HS-27A (cell line): ENCODE measurements around the gene HOXB5.

ENCODE experiments used
- DNase-seq: peaks from one replicate; pipeline ENCODE4 v3.0.0-alpha.2; 2012; ENCODE audit warnings: low read depth, missing footprints

The HOXB5 gene

GRCh38 chr17:48559122-48559839 lies 34.3 kb downstream of the HOXB5 start:
- DNase-seq = no peak

GRCh38 chr17:48558831-48559121 lies 34.8 kb downstream of the HOXB5 start:
- no peak for DNase-seq

GRCh38 chr17:48558057-48558830 lies 35.3 kb downstream of the HOXB5 start:
- no peak for DNase-seq

GRCh38 chr17:48556576-48557401 lies 36.8 kb downstream of the HOXB5 start:
- DNase-seq = no peak

GRCh38 chr17:48556229-48556575 lies 37.4 kb downstream of the HOXB5 start:
- no peak for DNase-seq

GRCh38 chr17:48555258-48556228 lies 38.0 kb downstream of the HOXB5 start:
- DNase-seq = no peak

- DNase-seq = no peak
Measured at GRCh38 chr17:48554412-48555257, 38.9 kb downstream of the HOXB5 start.

- DNase-seq = no peak
Measured at GRCh38 chr17:48553826-48554225, 39.8 kb downstream of the HOXB5 start.

GRCh38 chr17:48553190-48553547 lies 40.4 kb downstream of the HOXB5 start:
- DNase-seq = no peak

GRCh38 chr17:48552466-48553189 lies 41.0 kb downstream of the HOXB5 start:
- DNase-seq = no peak

GRCh38 chr17:48551596-48552465 lies 41.7 kb downstream of the HOXB5 start:
- no peak for DNase-seq

- DNase-seq = no peak
Measured at GRCh38 chr17:48551214-48551555, 42.4 kb downstream of the HOXB5 start.

GRCh38 chr17:48550502-48551213 lies 42.9 kb downstream of the HOXB5 start:
- no peak for DNase-seq

GRCh38 chr17:48549914-48550501 lies 43.6 kb downstream of the HOXB5 start:
- no peak for DNase-seq

- DNase-seq = no peak
Measured at GRCh38 chr17:48549281-48549630, 44.3 kb downstream of the HOXB5 start.

GRCh38 chr17:48548523-48549280 lies 44.9 kb downstream of the HOXB5 start:
- DNase-seq = no peak

GRCh38 chr17:48547808-48548522 lies 45.6 kb downstream of the HOXB5 start:
- DNase-seq = no peak
